Purkinje cell (primary cell): ENCODE measurements around the gene BEX1. TPM values are rescaled to one million over a fixed set of nuclear protein-coding genes. Genes with fewer than 3 reads are reported as not detected.

ENCODE experiments used
- polyA plus RNA-seq: library from polyadenylated mRNA; unstranded; fragments of >200 nt; fragmentation: Nextera tagmentation; gene quantifications from 2 replicates; pipeline ENCODE4 v1.2.1, GENCODE V29; 2014

Gene BEX1
- 502 and 529 TPM in 2 replicates for polyA plus RNA-seq

GRCh38 chrX:103063918-103064434 is at the start of gene BEX1:
BEX1 (minus strand) TSS chrX:103064171; CDS start chrX:103063274, 897 bp downstream.

GRCh38 chrX:103092942-103093341 is 29.0 kb upstream of the BEX1 start, which contains the start of gene NXF3:
NXF3 (minus strand) TSS chrX:103093143; CDS start chrX:103093023, 120 bp downstream.

Other genes starting within 250 kb of the BEX1 start
- not detected in 2 replicates for gene RAB40AL, start 126.9 kb downstream of the BEX1 start, polyA plus RNA-seq
- gene NXF3, start 29.0 kb upstream of the BEX1 start, polyA plus RNA-seq = not detected in 2 replicates
- 241 and 356 TPM in 2 replicates for gene BEX4, start 150.9 kb upstream of the BEX1 start, polyA plus RNA-seq
- 196 and 242 TPM in 2 replicates for gene TCEAL8, start 191.0 kb upstream of the BEX1 start, polyA plus RNA-seq
- 8.7 and 28.3 TPM in 2 replicates for gene TCEAL5, start 212.6 kb upstream of the BEX1 start, polyA plus RNA-seq
- 398 and 432 TPM in 2 replicates for gene BEX2, start 246.8 kb upstream of the BEX1 start, polyA plus RNA-seq